Embryonic facial prominence (tissue), 1 donor: ENCODE data around the gene PDIA6.
"Not testable (repeated sequence)": the region's sequence is repeated elsewhere in the genome, so short reads cannot be mapped to it uniquely, and the experiment has no call there.

Experiments used
- DNase-seq: peaks from one replicate; pipeline ENCODE4 v3.0.0-alpha.2; 2016; ENCODE audit errors: extremely low spot score

Gene PDIA6

GRCh38 chr2:10833021-10833420 lies 20.4 kb upstream of the PDIA6 start:
- DNase-seq, result no peak

GRCh38 chr2:10832203-10832936 lies 19.8 kb upstream of the PDIA6 start:
- DNase-seq, result peak; percentile 78

- DNase-seq, result no peak
Observed at GRCh38 chr2:10831400-10831985, 18.9 kb upstream of the PDIA6 start.

GRCh38 chr2:10830641-10831399 lies 18.2 kb upstream of the PDIA6 start:
- DNase-seq, result no peak

GRCh38 chr2:10830203-10830602 lies 17.6 kb upstream of the PDIA6 start:
- DNase-seq, result no peak

GRCh38 chr2:10829299-10829698 lies 16.7 kb upstream of the PDIA6 start:
- no peak for DNase-seq

GRCh38 chr2:10828346-10828745 lies 15.8 kb upstream of the PDIA6 start:
- no peak for DNase-seq

GRCh38 chr2:10826625-10827024 lies 14.0 kb upstream of the PDIA6 start:
- DNase-seq, result no peak

GRCh38 chr2:10826026-10826425 lies 13.4 kb upstream of the PDIA6 start:
- no peak for DNase-seq

- no peak for DNase-seq
Observed at GRCh38 chr2:10824191-10824590, 11.6 kb upstream of the PDIA6 start.

GRCh38 chr2:10820978-10821695 lies 8.6 kb upstream of the PDIA6 start:
- DNase-seq, result no peak

- no peak for DNase-seq
Observed at GRCh38 chr2:10820562-10820961, 8.0 kb upstream of the PDIA6 start.

- DNase-seq, result no peak
Observed at GRCh38 chr2:10819714-10820314, 7.2 kb upstream of the PDIA6 start.

- DNase-seq, result no peak
Observed at GRCh38 chr2:10818984-10819383, 6.4 kb upstream of the PDIA6 start.

GRCh38 chr2:10818305-10818704 lies 5.7 kb upstream of the PDIA6 start:
- not testable (repeated sequence) for DNase-seq

- DNase-seq, result no peak
Observed at GRCh38 chr2:10817413-10817812, 4.8 kb upstream of the PDIA6 start.

- DNase-seq, result no peak
Observed at GRCh38 chr2:10814571-10815331, 2.2 kb upstream of the PDIA6 start.

- no peak for DNase-seq
Observed at GRCh38 chr2:10814142-10814541, 1.6 kb upstream of the PDIA6 start.

GRCh38 chr2:10813163-10814138 lies 866 bp upstream of the PDIA6 start:
- DNase-seq, result not testable (repeated sequence)

- DNase-seq, result no peak
Observed at GRCh38 chr2:10811517-10811916, 1.1 kb downstream of the PDIA6 start.
